ENCODE results near the gene SFPQ. TPM values are rescaled to one million over a fixed set of nuclear protein-coding genes. Genes with fewer than 3 reads are reported as not detected.
A peak's percentile ranks its signal among the peaks of the same experiment; 100 is the strongest.

Gene SFPQ
- total RNA-seq, 1 experiment from 2014 or later = 573 TPM

GRCh38 chr1:35190784-35191183 is 2.2 kb downstream of the SFPQ start:
- DNase-seq = no peak
- WGBS (ENCODE audit: extremely low coverage, insufficient read length, low lambda C conversion rate) = no CpG with 5 or more reads among the region's 6 CpGs
- peak overlapping the region; percentile 87 for H3K4me2 ChIP-seq (ENCODE audit: insufficient read depth, insufficient read length, low read length)
- H4K5ac ChIP-seq (ENCODE audit: insufficient read length, low read depth, low read length) = no peak overlapping the region
- H3K18ac ChIP-seq (ENCODE audit: insufficient read length, low read depth, low read length) = no peak overlapping the region
- no peak overlapping the region for H4K8ac ChIP-seq (replicated peaks; ENCODE audit: insufficient read length, low read depth, low read length)
- TF ChIP-seq CTCF (conservative IDR thresholded peaks at IDR 0.05) = no peak
- H2BK12ac ChIP-seq (ENCODE audit: insufficient read length, low read depth, low read length) = no peak overlapping the region
- peaks cover 9% of the 10 kb centered on the region for H3K23me2 ChIP-seq (ENCODE audit: insufficient read length, low read depth, low read length, poor library complexity, severe bottlenecking)
- H3T11ph ChIP-seq (ENCODE audit: low read length) = no peak overlapping the region
- H4K20me1 ChIP-seq (ENCODE audit: control insufficient read depth, insufficient read depth, insufficient read length) = no peaks in the 10 kb centered on the region
- peaks cover 57 to 62% (median 62%) of the 10 kb centered on the region in 3 experiments for H3K36me3 Mint-ChIP-seq (ENCODE audit: insufficient read depth in 1 of 3, low read depth in 3 of 3)
- no peaks in the 10 kb centered on the region for H3K27me3 ChIP-seq (ENCODE audit: insufficient read depth, low read length)
- peaks cover 2 to 4% of the 10 kb centered on the region in 2 experiments; a peak in 3 of 5 replicates for H3K9me3 Mint-ChIP-seq
- H2BK20ac ChIP-seq (ENCODE audit: low read depth, low read length, poor library complexity, severe bottlenecking) = no peak overlapping the region
- H3K27ac ChIP-seq (ENCODE audit: insufficient read length, low read depth, low read length) = no peak overlapping the region
- H3K56ac ChIP-seq (ENCODE audit: insufficient read length, low read depth, low read length) = no peak overlapping the region
- no peak overlapping the region for H2AFZ ChIP-seq (ENCODE audit: low read length)
- H3K4ac ChIP-seq (ENCODE audit: low read depth, low read length) = no peak overlapping the region
- no peak overlapping the region for H3K23ac ChIP-seq (ENCODE audit: insufficient read length, low read depth, low read length)
- peaks cover 42% of the 10 kb centered on the region for H3K79me2 ChIP-seq (ENCODE audit: insufficient read depth, low read length)
- H3K27ac Mint-ChIP-seq = peak overlapping the region; percentile 91 to 99 (median 97); a peak in 4 of 7 replicates
- no peak overlapping the region for H2BK120ac ChIP-seq (ENCODE audit: low read depth, low read length, poor library complexity, severe bottlenecking)
- peak overlapping the region; percentile 95 to 98 for H3K4me3 Mint-ChIP-seq
- no peak overlapping the region for H3K14ac ChIP-seq (ENCODE audit: insufficient read depth, low read length)
- H3K9me3 ChIP-seq (ENCODE audit: control insufficient read depth, low read depth, low read length) = no peaks in the 10 kb centered on the region
- no peaks in the 10 kb centered on the region; the same call in 1 of the 2 replicates for H3K4me1 ChIP-seq (ENCODE audit: insufficient read depth, low read length)
- no peaks in the 10 kb centered on the region for H3K79me1 ChIP-seq (ENCODE audit: insufficient read depth, low read depth, low read length, poor library complexity, severe bottlenecking)
- H3K9ac ChIP-seq (ENCODE audit: extremely low read depth, insufficient read length, low read length) = peak overlapping the region; percentile 71
- H2BK15ac ChIP-seq (ENCODE audit: low read depth, low read length) = no peak overlapping the region
- no peak overlapping the region for H2AK5ac ChIP-seq (ENCODE audit: insufficient read length, low read length)
- no peak overlapping the region for H4K91ac ChIP-seq (ENCODE audit: insufficient read length, low read depth, low read length)
- no peak overlapping the region for H2BK5ac ChIP-seq (ENCODE audit: insufficient read length, low read length)
- peaks cover 43 to 52% of the 10 kb centered on the region in 2 experiments for H3K4me1 Mint-ChIP-seq
- peaks cover 11% of the 10 kb centered on the region for H3K27me3 Mint-ChIP-seq (ENCODE audit: low read depth)

All from H9 (cell line).